Common myeloid progenitor, CD34-positive (primary cell): Measurements from ENCODE around the gene SLC35E1.

Source experiments
- CTCF ChIA-PET: fragments of 350-600 bp; sonication (Branson Sonifier 250); formaldehyde crosslinking; loops from one replicate; lab custom pipeline; 2021; ENCODE audit warnings: antibody characterized with exemption; lab: Charles Lee
- POLR2A ChIA-PET: fragments of 350-600 bp; sonication (Branson Sonifier 250); formaldehyde crosslinking; loops from one replicate; lab custom pipeline; 2021; ENCODE audit warnings: antibody characterized with exemption; lab: Charles Lee
- DNase-seq, 3 donors: peaks; one replicate each; pipeline versions ENCODE4 v3.0.0 to v3.0.0-alpha.2; 2013
- H3K27ac ChIP-seq, 2 experiments: 1 replicate in 1 of 2; 2 replicates in 1 of 2; pipeline ENCODE4 v1.7.0; 2013; ENCODE audit warnings: inconsistent platforms in 2 of 2, low read length in 2 of 2, mild to moderate bottlenecking in 2 of 2, low read depth in 1 of 2, moderate library complexity in 1 of 2; ENCODE audit not compliant: severe bottlenecking in 2 of 2, insufficient read depth in 1 of 2, poor library complexity in 1 of 2
- H3K27me3 ChIP-seq, 5 experiments: replicated peaks in 2 of 5; 1 replicate in 3 of 5; 2 replicates in 2 of 5; pipeline versions ENCODE4 v1.6.1 to v1.7.0; 2013; ENCODE audit warnings: low read length in 4 of 5, mild to moderate bottlenecking in 2 of 5, moderate library complexity in 2 of 5, inconsistent platforms in 1 of 5; ENCODE audit not compliant: insufficient read depth in 5 of 5, control insufficient read depth in 4 of 5
- H3K36me3 ChIP-seq, 4 experiments: 1 replicate in 2 of 4; 2 replicates in 2 of 4; pipeline versions ENCODE4 v1.6.1 to v1.7.0; 2013; ENCODE audit warnings: low read length in 3 of 4, control low read depth in 1 of 4, mild to moderate bottlenecking in 1 of 4; ENCODE audit not compliant: control insufficient read depth in 4 of 4, insufficient read depth in 4 of 4
- H3K4me1 ChIP-seq, 4 experiments: 1 replicate in 3 of 4; 2 replicates in 1 of 4; pipeline versions ENCODE4 v1.6.1 to v1.7.1; 2013; ENCODE audit warnings: low read length in 3 of 4, mild to moderate bottlenecking in 3 of 4, control low read depth in 1 of 4, inconsistent platforms in 1 of 4, moderate library complexity in 1 of 4; ENCODE audit not compliant: control insufficient read depth in 4 of 4, insufficient read depth in 4 of 4; ENCODE audit errors: control extremely low read depth in 1 of 4
- H3K4me3 ChIP-seq, 7 experiments: 1 replicate in 4 of 7; 2 replicates in 3 of 7; pipeline versions ENCODE4 v1.5.1 to v1.7.0; 2013; ENCODE audit warnings: mild to moderate bottlenecking in 7 of 7, low read length in 6 of 7, moderate library complexity in 6 of 7, inconsistent platforms in 2 of 7, low read depth in 2 of 7, control low read depth in 1 of 7; ENCODE audit not compliant: insufficient read depth in 4 of 7, control insufficient read depth in 1 of 7; ENCODE audit errors: extremely low read depth in 1 of 7
- H3K9me3 ChIP-seq, 5 experiments: 1 replicate in 4 of 5; 2 replicates in 1 of 5; pipeline versions ENCODE4 v1.6.1 to v1.7.1; 2013; ENCODE audit warnings: low read length in 4 of 5, mild to moderate bottlenecking in 2 of 5, inconsistent platforms in 1 of 5, low read depth in 1 of 5, moderate library complexity in 1 of 5; ENCODE audit not compliant: control insufficient read depth in 4 of 5, insufficient read depth in 2 of 5; ENCODE audit errors: control extremely low read depth in 1 of 5
- WGBS: methylation state at CpG from one replicate; pipeline ENCODE4 v1.1.5; 2013; ENCODE audit not compliant: insufficient coverage; 5-methylcytosine and 5-hydroxymethylcytosine counted together

SLC35E1 gene

GRCh38 chr19:16615808-16616207 lies 43.6 kb upstream of the SLC35E1 start:
- 86% methylated on average over 1 of the region's 1 CpG for WGBS
- ChIA-PET POLR2A (no interaction called here), CTCF (interaction anchor here (1.1 to 2.2 kb wide), 5 partner anchors 12 to 197 kb away, joined by 3 to 4 read pairs (median 3); no protein-coding TSS in a partner anchor)
- H3K4me3 ChIP-seq: no peak overlapping the region
- H3K9me3 ChIP-seq: no peaks in the 10 kb centered on the region
- peaks cover 0 to 15% (median 0%) of the 10 kb centered on the region in 4 experiments for H3K36me3 ChIP-seq
- peaks cover 4 to 64% (median 15%) of the 10 kb centered on the region in 4 experiments for H3K4me1 ChIP-seq
- no peak overlapping the region for H3K27ac ChIP-seq
- DNase-seq: no peak
- H3K27me3 ChIP-seq: no peaks in the 10 kb centered on the region

- Histone ChIP-seq H3K27ac (no peak overlapping the region), H3K4me3 (no peak overlapping the region), H3K27me3 (no peaks in the 10 kb centered on the region), H3K4me1 (peaks cover 4 to 64% (median 15%) of the 10 kb centered on the region in 4 experiments), H3K9me3 (no peaks in the 10 kb centered on the region), H3K36me3 (peaks cover 0 to 10% (median 0%) of the 10 kb centered on the region in 4 experiments)
- ChIA-PET CTCF (interaction anchor here (2.0 to 3.9 kb wide), 3 partner anchors 11 to 31 kb away, joined by 4 to 12 read pairs (median 4); no protein-coding TSS in a partner anchor), POLR2A (no interaction called here)
- DNase-seq: no peak
- WGBS: 17% methylated on average over 2 of the region's 2 CpGs
These were observed 42.7 kb upstream of the SLC35E1 start for GRCh38 chr19:16614941-16615340.

- H3K27me3 ChIP-seq: no peaks in the 10 kb centered on the region
- peaks cover 0 to 5% (median 0%) of the 10 kb centered on the region in 4 experiments for H3K36me3 ChIP-seq
- DNase-seq: no peak
- POLR2A ChIA-PET: no interaction called here
- H3K4me1 ChIP-seq: peaks cover 4 to 60% (median 15%) of the 10 kb centered on the region in 4 experiments
- H3K27ac ChIP-seq: no peak overlapping the region
- no peaks in the 10 kb centered on the region for H3K9me3 ChIP-seq
- H3K4me3 ChIP-seq: no peak overlapping the region
- 94% methylated on average over 2 of the region's 2 CpGs for WGBS
- CTCF ChIA-PET: interaction anchor here (1.5 to 3.9 kb wide), 5 partner anchors 10 to 88 kb away, joined by 3 to 12 read pairs (median 4); no protein-coding TSS in a partner anchor
These were observed 41.6 kb upstream of the SLC35E1 start for GRCh38 chr19:16613841-16614240.

DNA sequence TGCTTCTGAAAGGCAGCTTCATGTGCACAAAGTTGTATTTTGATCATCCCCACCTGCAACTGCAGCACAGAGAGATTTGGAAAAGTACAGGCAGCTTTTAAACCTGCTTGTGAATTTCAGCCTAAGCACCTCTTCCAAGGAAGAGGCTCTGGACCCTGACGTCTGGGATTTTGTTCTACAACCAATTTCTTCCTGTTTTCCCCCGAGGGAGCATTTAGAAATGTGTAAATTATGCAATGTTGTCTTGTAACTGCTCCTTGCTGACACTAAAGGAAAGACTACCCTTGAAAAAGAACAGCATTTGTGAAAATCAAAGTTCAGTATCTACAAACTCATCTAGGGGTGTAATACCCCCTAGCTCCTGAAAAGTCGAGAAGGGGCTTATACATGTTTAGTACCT lies 40.4 kb upstream of the SLC35E1 start:
- H3K4me3 ChIP-seq: peak overlapping the region in 1 of 7 experiments; percentile 1
- peaks cover 4 to 61% (median 13%) of the 10 kb centered on the region in 4 experiments for H3K4me1 ChIP-seq
- 33% methylated on average over 1 of the region's 3 CpGs for WGBS
- H3K9me3 ChIP-seq: no peaks in the 10 kb centered on the region
- H3K36me3 ChIP-seq: peaks cover 0 to 5% (median 0%) of the 10 kb centered on the region in 4 experiments
- no peak for DNase-seq
- ChIA-PET POLR2A (no interaction called here), CTCF (interaction anchor here (0.6 to 3.9 kb wide), 7 partner anchors 12 to 87 kb away, joined by 3 to 12 read pairs (median 3); no protein-coding TSS in a partner anchor)
- no peak overlapping the region for H3K27ac ChIP-seq
- H3K27me3 ChIP-seq: no peaks in the 10 kb centered on the region

DNA sequence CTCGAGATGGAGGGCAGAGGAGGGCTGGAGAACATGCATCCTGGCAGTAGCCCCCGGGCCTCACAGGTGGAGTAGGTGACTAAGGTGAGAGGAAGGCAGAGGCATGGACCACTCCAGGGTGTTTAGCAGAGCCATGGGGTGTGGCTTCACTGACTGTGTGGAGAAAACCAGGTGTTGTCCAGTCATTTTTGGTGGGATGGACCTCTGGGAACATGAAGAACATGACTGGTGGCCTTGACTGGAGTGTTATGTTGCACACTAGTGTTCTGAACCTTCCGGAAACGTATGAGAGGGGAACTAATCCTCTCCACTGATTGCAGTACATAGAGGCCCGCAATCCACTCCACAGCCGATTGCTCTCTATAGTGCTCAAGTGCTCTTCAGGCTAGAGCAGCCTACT lies 38.9 kb upstream of the SLC35E1 start:
- peaks cover 0 to 5% (median 0%) of the 10 kb centered on the region in 4 experiments for H3K36me3 ChIP-seq
- DNase-seq: no peak
- 100% methylated on average over 6 of the region's 6 CpGs for WGBS
- POLR2A ChIA-PET: no interaction called here
- no peak overlapping the region for H3K27ac ChIP-seq
- H3K4me1 ChIP-seq: peaks cover 4 to 49% (median 13%) of the 10 kb centered on the region in 4 experiments
- no peak overlapping the region for H3K4me3 ChIP-seq
- CTCF ChIA-PET: no interaction called here
- no peaks in the 10 kb centered on the region for H3K9me3 ChIP-seq
- no peaks in the 10 kb centered on the region for H3K27me3 ChIP-seq

DNA sequence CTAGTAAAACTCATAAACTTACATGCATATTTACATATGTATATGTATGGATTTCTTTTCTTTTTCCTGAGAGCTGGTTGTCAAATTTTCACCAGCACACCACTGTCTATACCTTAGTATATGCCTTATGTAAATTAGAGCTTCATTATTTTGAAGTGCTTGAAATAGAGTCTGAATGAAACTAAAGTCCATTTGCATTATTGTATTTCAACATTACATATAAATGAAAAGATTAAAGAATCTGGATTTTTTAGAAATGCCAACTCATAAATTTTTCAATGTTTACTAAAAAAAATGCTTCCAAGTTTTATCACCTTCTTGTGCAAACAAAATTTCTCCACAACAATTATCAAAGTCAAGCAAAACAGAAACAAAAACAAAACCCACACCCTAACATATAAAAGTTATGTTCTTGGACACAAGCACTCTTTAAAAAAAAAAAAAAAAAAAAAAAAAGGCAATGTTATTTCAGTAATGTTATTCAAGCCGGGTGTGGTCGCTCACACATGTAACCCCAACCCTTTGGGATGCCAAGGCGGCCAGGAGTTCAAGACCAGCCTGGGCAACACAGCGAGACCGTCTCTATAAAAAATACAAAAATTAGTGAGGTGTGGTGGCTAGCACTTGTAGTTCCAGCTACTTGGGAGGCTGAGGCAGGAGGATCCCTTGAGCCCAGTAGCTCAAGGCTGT lies 37.4 kb upstream of the SLC35E1 start:
- WGBS: 94% methylated on average over 3 of the region's 5 CpGs
- Histone ChIP-seq H3K27me3 (no peaks in the 10 kb centered on the region), H3K4me1 (peaks cover 2 to 43% (median 6%) of the 10 kb centered on the region in 4 experiments), H3K4me3 (no peak overlapping the region), H3K36me3 (peaks cover 0 to 7% (median 0%) of the 10 kb centered on the region in 4 experiments), H3K27ac (no peak overlapping the region), H3K9me3 (no peaks in the 10 kb centered on the region)
- DNase-seq: no peak
- POLR2A ChIA-PET: interaction anchor here (0.6 kb wide), 1 partner anchor 42 kb away, joined by 5 read pairs; no protein-coding TSS in a partner anchor
- CTCF ChIA-PET: interaction anchor here (0.6 to 1.0 kb wide), 3 partner anchors 8 to 27 kb away, joined by 3 read pairs; no protein-coding TSS in a partner anchor
